HCT116 (cell line): ENCODE measurements around the gene MRS2.

Experiments used
- ATF3 ChIP-seq: IDR thresholded peaks from 2 replicates; pipeline ENCODE4 v1.6.1; 2012
- EGR1 ChIP-seq: IDR thresholded peaks from 2 replicates; pipeline ENCODE4 v1.6.1; 2012; ENCODE audit warnings: low read depth
- EZH2phosphoT487 ChIP-seq: fragments of 200-600 bp; IDR thresholded peaks from 2 replicates; pipeline ENCODE4 v1.6.1; 2018; ENCODE audit warnings: antibody characterized with exemption, borderline replicate concordance
- FOSL1 ChIP-seq: IDR thresholded peaks from 2 replicates; pipeline ENCODE4 v1.6.1; 2012; ENCODE audit warnings: low read depth
- JUND ChIP-seq: IDR thresholded peaks from 2 replicates; pipeline ENCODE4 v1.6.1; 2012
- POLR2A ChIP-seq: IDR thresholded peaks from 2 replicates; pipeline ENCODE4 v1.7.0; 2011; ENCODE audit warnings: borderline replicate concordance; ENCODE audit not compliant: insufficient read depth, insufficient read length; ENCODE audit errors: extremely low read depth
- POLR2AphosphoS5 ChIP-seq: IDR thresholded peaks from 2 replicates; pipeline ENCODE4 v1.6.1; 2011; ENCODE audit warnings: mild to moderate bottlenecking, low read depth, low read length, moderate library complexity
- SP1 ChIP-seq: IDR thresholded peaks from 2 replicates; pipeline ENCODE4 v1.6.1; 2012; ENCODE audit warnings: low read depth
- TCF7L2 ChIP-seq: IDR thresholded peaks from 2 replicates; pipeline ENCODE4 v1.7.0; 2011; ENCODE audit warnings: borderline replicate concordance, inconsistent platforms; ENCODE audit not compliant: insufficient read depth, insufficient read length; ENCODE audit errors: extremely low read depth
- TF ChIP-seq, protein P1 (sequence below), 3 experiments: fragments of 200-600 bp in 1 of 3; sonication (generic) in 1 of 3; IDR thresholded peaks in 2 of 3; conservative IDR thresholded peaks in 1 of 3; 2 replicates each; pipeline ENCODE4 v1.5.1; 2012 to 2017; ENCODE audit warnings: low read depth in 2 of 3, low read length in 2 of 3, antibody characterized with exemption in 1 of 3, borderline replicate concordance in 1 of 3, control low read depth in 1 of 3, mild to moderate bottlenecking in 1 of 3, mixed read lengths in 1 of 3, mixed run types in 1 of 3, moderate library complexity in 1 of 3; ENCODE audit not compliant: insufficient read depth in 1 of 3
- TF ChIP-seq, protein P2 (sequence below): IDR thresholded peaks from 2 replicates; pipeline ENCODE4 v1.6.1; 2011; ENCODE audit warnings: mild to moderate bottlenecking, low read length, moderate library complexity; ENCODE audit not compliant: insufficient replicate concordance; ENCODE audit errors: extremely low read depth

GRCh38 chr6:24359640-24360454 is 42.9 kb upstream of the MRS2 start:
- TF ChIP-seq, protein P1, sequence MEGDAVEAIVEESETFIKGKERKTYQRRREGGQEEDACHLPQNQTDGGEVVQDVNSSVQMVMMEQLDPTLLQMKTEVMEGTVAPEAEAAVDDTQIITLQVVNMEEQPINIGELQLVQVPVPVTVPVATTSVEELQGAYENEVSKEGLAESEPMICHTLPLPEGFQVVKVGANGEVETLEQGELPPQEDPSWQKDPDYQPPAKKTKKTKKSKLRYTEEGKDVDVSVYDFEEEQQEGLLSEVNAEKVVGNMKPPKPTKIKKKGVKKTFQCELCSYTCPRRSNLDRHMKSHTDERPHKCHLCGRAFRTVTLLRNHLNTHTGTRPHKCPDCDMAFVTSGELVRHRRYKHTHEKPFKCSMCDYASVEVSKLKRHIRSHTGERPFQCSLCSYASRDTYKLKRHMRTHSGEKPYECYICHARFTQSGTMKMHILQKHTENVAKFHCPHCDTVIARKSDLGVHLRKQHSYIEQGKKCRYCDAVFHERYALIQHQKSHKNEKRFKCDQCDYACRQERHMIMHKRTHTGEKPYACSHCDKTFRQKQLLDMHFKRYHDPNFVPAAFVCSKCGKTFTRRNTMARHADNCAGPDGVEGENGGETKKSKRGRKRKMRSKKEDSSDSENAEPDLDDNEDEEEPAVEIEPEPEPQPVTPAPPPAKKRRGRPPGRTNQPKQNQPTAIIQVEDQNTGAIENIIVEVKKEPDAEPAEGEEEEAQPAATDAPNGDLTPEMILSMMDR (IDR thresholded peaks at IDR 0.05 in 2 of 3, conservative IDR thresholded peaks at IDR 0.05 in 1 of 3; ENCODE audit: borderline replicate concordance in 1 of 3, insufficient read depth in 1 of 3, low read depth in 2 of 3, low read length in 2 of 3): peak; percentile 63 to 93 (median 92)
- TF ChIP-seq ATF3 (no peak), FOSL1 (no peak), EZH2phosphoT487 (no peak), POLR2A (no peak), EGR1 (peak; percentile 79), TCF7L2 (no peak), SP1 (peak; percentile 12; the same call in 1 of the 2 replicates), JUND (no peak), POLR2AphosphoS5 (0 out of 2 replicates have a peak, but pooled peaks have one; percentile 24)
- TF ChIP-seq, protein P2, sequence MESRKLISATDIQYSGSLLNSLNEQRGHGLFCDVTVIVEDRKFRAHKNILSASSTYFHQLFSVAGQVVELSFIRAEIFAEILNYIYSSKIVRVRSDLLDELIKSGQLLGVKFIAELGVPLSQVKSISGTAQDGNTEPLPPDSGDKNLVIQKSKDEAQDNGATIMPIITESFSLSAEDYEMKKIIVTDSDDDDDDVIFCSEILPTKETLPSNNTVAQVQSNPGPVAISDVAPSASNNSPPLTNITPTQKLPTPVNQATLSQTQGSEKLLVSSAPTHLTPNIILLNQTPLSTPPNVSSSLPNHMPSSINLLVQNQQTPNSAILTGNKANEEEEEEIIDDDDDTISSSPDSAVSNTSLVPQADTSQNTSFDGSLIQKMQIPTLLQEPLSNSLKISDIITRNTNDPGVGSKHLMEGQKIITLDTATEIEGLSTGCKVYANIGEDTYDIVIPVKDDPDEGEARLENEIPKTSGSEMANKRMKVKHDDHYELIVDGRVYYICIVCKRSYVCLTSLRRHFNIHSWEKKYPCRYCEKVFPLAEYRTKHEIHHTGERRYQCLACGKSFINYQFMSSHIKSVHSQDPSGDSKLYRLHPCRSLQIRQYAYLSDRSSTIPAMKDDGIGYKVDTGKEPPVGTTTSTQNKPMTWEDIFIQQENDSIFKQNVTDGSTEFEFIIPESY: peak; percentile 9
